WTC11 (cell line): ENCODE measurements around the gene CFAP77. TPM values are rescaled to one million over a fixed set of nuclear protein-coding genes. Genes with fewer than 3 reads are reported as not detected.

Experiments used
- ATAC-seq: fragments of 200-7000 bp; cut with Tn5 transposase; 2 replicates; pipeline ENCODE4 v1.10.0; 2021; ENCODE audit warnings: mild to moderate bottlenecking, moderate library complexity
- CTCF ChIA-PET: fragments of 300-600 bp; sonication (Branson Sonifier 250); formaldehyde crosslinking; loops from one replicate; lab custom pipeline; 2021; ENCODE audit warnings: antibody characterized with exemption; lab: Charles Lee
- POLR2A ChIA-PET: fragments of 350-600 bp; sonication (Branson Sonifier 250); formaldehyde crosslinking; loops from one replicate; lab custom pipeline; 2021; ENCODE audit warnings: antibody characterized with exemption; lab: Charles Lee
- DNase-seq: peaks from one replicate; pipeline ENCODE4 v3.0.0; 2021; ENCODE audit warnings: low spot score
- H3K27ac Mint-ChIP-seq: 2 replicates; pipeline ENCODE4 v1.8.0; 2021; ENCODE audit warnings: mixed read lengths
- H3K27me3 Mint-ChIP-seq: 2 replicates; pipeline ENCODE4 v1.8.0; 2021; ENCODE audit warnings: low read depth, mild to moderate bottlenecking, moderate library complexity, mixed read lengths
- H3K36me3 Mint-ChIP-seq: 2 replicates; pipeline ENCODE4 v1.8.0; 2021; ENCODE audit warnings: mixed read lengths
- H3K4me1 Mint-ChIP-seq: 2 replicates; pipeline ENCODE4 v1.8.0; 2022; ENCODE audit warnings: mixed read lengths
- H3K4me3 Mint-ChIP-seq: 2 replicates; pipeline ENCODE4 v1.8.0; 2021; ENCODE audit warnings: mild to moderate bottlenecking, moderate library complexity, mixed read lengths
- H3K9me3 Mint-ChIP-seq: 2 replicates; pipeline ENCODE4 v1.8.0; 2021; ENCODE audit warnings: mixed read lengths
- AFF4 ChIP-seq: sonication (generic); formaldehyde crosslinking; IDR thresholded peaks from 2 replicates; pipeline ENCODE4 v1.8.1; 2023; ENCODE audit warnings: mild to moderate bottlenecking, missing genetic modification reagents, borderline replicate concordance
- ATF2 ChIP-seq: sonication (generic); formaldehyde crosslinking; IDR thresholded peaks from 2 replicates; pipeline ENCODE4 v1.8.1; 2022; ENCODE audit warnings: low read depth, missing genetic modification reagents, borderline replicate concordance
- GTF2I ChIP-seq: fragments of 250-450 bp; sonication (Bioruptor Pico); conservative IDR thresholded peaks from 2 replicates; pipeline ENCODE4 v1.4.0; 2021; ENCODE audit warnings: mild to moderate bottlenecking
- MXD4 ChIP-seq: fragments of 250-450 bp; sonication (Bioruptor Pico); IDR thresholded peaks from 2 replicates; pipeline ENCODE4 v1.8.0; 2021; ENCODE audit warnings: mild to moderate bottlenecking, moderate library complexity, borderline replicate concordance
- NFE2L1 ChIP-seq: sonication (generic); formaldehyde crosslinking; IDR thresholded peaks from 2 replicates; pipeline ENCODE4 v1.8.1; 2023; ENCODE audit warnings: missing genetic modification reagents
- NR2C2 ChIP-seq: sonication (generic); formaldehyde crosslinking; IDR thresholded peaks from 2 replicates; pipeline ENCODE4 v1.8.0; 2022; ENCODE audit warnings: mild to moderate bottlenecking, missing genetic modification reagents
- OVOL2 ChIP-seq: fragments of 250-450 bp; sonication (Bioruptor Pico); IDR thresholded peaks from 2 replicates; pipeline ENCODE4 v1.9.0; 2021; ENCODE audit warnings: mild to moderate bottlenecking, borderline replicate concordance
- SP1 ChIP-seq: sonication (generic); formaldehyde crosslinking; conservative IDR thresholded peaks from 2 replicates; pipeline ENCODE4 v1.8.1; 2022; ENCODE audit warnings: missing genetic modification reagents
- STAT6 ChIP-seq: sonication (generic); formaldehyde crosslinking; conservative IDR thresholded peaks from 2 replicates; pipeline ENCODE4 v1.8.1; 2023; ENCODE audit warnings: mild to moderate bottlenecking, low read depth, missing genetic modification reagents, moderate library complexity
- ZBTB43 ChIP-seq: sonication (generic); formaldehyde crosslinking; IDR thresholded peaks from 2 replicates; pipeline ENCODE4 v1.8.1; 2023; ENCODE audit warnings: mild to moderate bottlenecking, missing genetic modification reagents
- ZNF232 ChIP-seq: sonication (generic); formaldehyde crosslinking; IDR thresholded peaks from 2 replicates; pipeline ENCODE4 v1.8.0; 2022; ENCODE audit warnings: mild to moderate bottlenecking, missing genetic modification reagents
- ZNF671 ChIP-seq: fragments of 250-450 bp; sonication (Bioruptor Pico); IDR thresholded peaks from 2 replicates; pipeline ENCODE4 v1.8.0; 2021; ENCODE audit warnings: mild to moderate bottlenecking
- total RNA-seq: library from RNA; stranded (reverse); gene quantifications from 3 replicates; pipeline ENCODE4 v1.2.3, GENCODE V29; 2021
- TF ChIP-seq, protein P1 (sequence below): sonication (generic); formaldehyde crosslinking; conservative IDR thresholded peaks from 2 replicates; pipeline ENCODE4 v1.8.1; 2022; ENCODE audit warnings: mild to moderate bottlenecking, missing genetic modification reagents
- TF ChIP-seq, protein P2 (sequence below): sonication (generic); formaldehyde crosslinking; IDR thresholded peaks from 2 replicates; pipeline ENCODE4 v1.8.0; 2022; ENCODE audit warnings: mild to moderate bottlenecking, missing genetic modification reagents
- TF ChIP-seq, protein P3 (sequence below): sonication (generic); formaldehyde crosslinking; IDR thresholded peaks from 2 replicates; pipeline ENCODE4 v1.8.1; 2023; ENCODE audit warnings: mild to moderate bottlenecking, moderate library complexity, missing genetic modification reagents

The CFAP77 gene
- total RNA-seq, 1 experiment from 2014 or later: 1.2 TPM

DNA sequence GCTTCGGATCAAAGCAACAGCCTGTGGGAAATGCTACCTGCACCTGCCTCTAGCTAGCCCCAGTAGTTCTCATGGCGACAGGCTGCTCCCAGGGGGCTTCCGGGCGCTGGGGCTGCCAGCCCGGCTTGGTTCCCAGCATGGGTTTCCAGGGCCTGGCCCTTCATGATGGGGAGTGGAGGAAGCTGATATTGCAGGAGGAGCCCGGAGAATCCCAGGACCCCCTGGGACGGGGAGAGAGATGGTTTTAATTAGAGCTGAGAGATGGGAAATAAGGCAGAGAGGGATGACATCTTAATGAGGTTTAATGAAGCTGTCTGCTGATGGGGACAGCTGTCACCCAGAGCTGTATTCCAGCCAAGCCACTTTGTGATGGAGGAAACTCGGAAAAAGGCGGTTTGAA lies 78.6 kb downstream of the CFAP77 start:
- H3K4me3 Mint-ChIP-seq: no peak overlapping the region
- no peaks in the 10 kb centered on the region; the same call in 1 of the 2 replicates for H3K27me3 Mint-ChIP-seq
- ChIA-PET POLR2A (interaction anchor here (0.8 kb wide), 1 partner anchor 18 kb away, joined by 3 read pairs; no protein-coding TSS in a partner anchor), CTCF (interaction anchor here (1.0 to 2.4 kb wide), 5 partner anchors 9 to 360 kb away, joined by 3 to 8 read pairs (median 4); no protein-coding TSS in a partner anchor)
- ATAC-seq (no peak), DNase-seq (no peak)
- peaks cover 9% of the 10 kb centered on the region for H3K4me1 Mint-ChIP-seq
- peaks cover 20% of the 10 kb centered on the region for H3K9me3 Mint-ChIP-seq
- peaks cover 9% of the 10 kb centered on the region for H3K36me3 Mint-ChIP-seq
- TF ChIP-seq NFE2L1 (CRISPR knock-in tag) (no peak), ZNF232 (CRISPR knock-in tag) (no peak)
- TF ChIP-seq, protein P1, sequence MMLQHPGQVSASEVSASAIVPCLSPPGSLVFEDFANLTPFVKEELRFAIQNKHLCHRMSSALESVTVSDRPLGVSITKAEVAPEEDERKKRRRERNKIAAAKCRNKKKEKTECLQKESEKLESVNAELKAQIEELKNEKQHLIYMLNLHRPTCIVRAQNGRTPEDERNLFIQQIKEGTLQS (CRISPR knock-in tag): no peak
- H3K27ac Mint-ChIP-seq: no peak overlapping the region

GRCh38 chr9:132489536-132489935 lies 79.5 kb downstream of the CFAP77 start:
- peaks cover 11% of the 10 kb centered on the region for H3K36me3 Mint-ChIP-seq
- peaks cover 7% of the 10 kb centered on the region for H3K4me1 Mint-ChIP-seq
- no peaks in the 10 kb centered on the region; the same call in 1 of the 2 replicates for H3K27me3 Mint-ChIP-seq
- CTCF ChIA-PET: interaction anchor here (1.0 to 2.4 kb wide), 3 partner anchors 10 to 359 kb away, joined by 4 to 8 read pairs (median 5); no protein-coding TSS in a partner anchor
- peaks cover 29% of the 10 kb centered on the region for H3K9me3 Mint-ChIP-seq
- no peak overlapping the region for H3K27ac Mint-ChIP-seq
- ATAC-seq: no peak
- TF ChIP-seq GTF2I (CRISPR knock-in tag) (no peak), ZBTB43 (CRISPR knock-in tag) (no peak), NR2C2 (CRISPR knock-in tag) (no peak), SP1 (CRISPR knock-in tag) (no peak)
- TF ChIP-seq, protein P2, sequence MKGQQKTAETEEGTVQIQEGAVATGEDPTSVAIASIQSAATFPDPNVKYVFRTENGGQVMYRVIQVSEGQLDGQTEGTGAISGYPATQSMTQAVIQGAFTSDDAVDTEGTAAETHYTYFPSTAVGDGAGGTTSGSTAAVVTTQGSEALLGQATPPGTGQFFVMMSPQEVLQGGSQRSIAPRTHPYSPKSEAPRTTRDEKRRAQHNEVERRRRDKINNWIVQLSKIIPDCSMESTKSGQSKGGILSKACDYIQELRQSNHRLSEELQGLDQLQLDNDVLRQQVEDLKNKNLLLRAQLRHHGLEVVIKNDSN (CRISPR knock-in tag): no peak
- TF ChIP-seq, all 79 proteins: peak for 0
- POLR2A ChIA-PET: no interaction called here
- no peak for DNase-seq
- H3K4me3 Mint-ChIP-seq: no peak overlapping the region

GRCh38 chr9:132494857-132495256 lies 84.8 kb downstream of the CFAP77 start:
- POLR2A ChIA-PET: no interaction called here
- no peaks in the 10 kb centered on the region; the same call in 1 of the 2 replicates for H3K27me3 Mint-ChIP-seq
- H3K36me3 Mint-ChIP-seq: peaks cover 14% of the 10 kb centered on the region
- ATAC-seq: no peak
- H3K4me3 Mint-ChIP-seq: no peak overlapping the region
- CTCF ChIA-PET: no interaction called here
- H3K9me3 Mint-ChIP-seq: peaks cover 34% of the 10 kb centered on the region
- H3K4me1 Mint-ChIP-seq: no peaks in the 10 kb centered on the region
- DNase-seq: no peak
- H3K27ac Mint-ChIP-seq: no peak overlapping the region
- TF ChIP-seq, protein P3, sequence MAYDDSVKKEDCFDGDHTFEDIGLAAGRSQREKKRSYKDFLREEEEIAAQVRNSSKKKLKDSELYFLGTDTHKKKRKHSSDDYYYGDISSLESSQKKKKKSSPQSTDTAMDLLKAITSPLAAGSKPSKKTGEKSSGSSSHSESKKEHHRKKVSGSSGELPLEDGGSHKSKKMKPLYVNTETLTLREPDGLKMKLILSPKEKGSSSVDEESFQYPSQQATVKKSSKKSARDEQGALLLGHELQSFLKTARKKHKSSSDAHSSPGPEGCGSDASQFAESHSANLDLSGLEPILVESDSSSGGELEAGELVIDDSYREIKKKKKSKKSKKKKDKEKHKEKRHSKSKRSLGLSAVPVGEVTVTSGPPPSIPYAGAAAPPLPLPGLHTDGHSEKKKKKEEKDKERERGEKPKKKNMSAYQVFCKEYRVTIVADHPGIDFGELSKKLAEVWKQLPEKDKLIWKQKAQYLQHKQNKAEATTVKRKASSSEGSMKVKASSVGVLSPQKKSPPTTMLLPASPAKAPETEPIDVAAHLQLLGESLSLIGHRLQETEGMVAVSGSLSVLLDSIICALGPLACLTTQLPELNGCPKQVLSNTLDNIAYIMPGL (CRISPR knock-in tag): no peak
- no peak for TF ChIP-seq STAT6 (CRISPR knock-in tag)
- TF ChIP-seq ZNF671: no peak
- TF ChIP-seq, protein P2 (CRISPR knock-in tag): no peak
- no peak for TF ChIP-seq ATF2
- TF ChIP-seq AFF4 (CRISPR knock-in tag): no peak
- TF ChIP-seq MXD4: no peak
- TF ChIP-seq OVOL2 (CRISPR knock-in tag): no peak
